Karpas-422 (cell line): Measurements from ENCODE around the gene OXSM. TPM values are rescaled to one million over a fixed set of nuclear protein-coding genes. Genes with fewer than 3 reads are reported as not detected.

ENCODE experiments used
- DNase-seq: peaks from one replicate; pipeline ENCODE4 v3.0.0-alpha.2; 2015
- H2AFZ ChIP-seq: fragments of 200-600 bp; sonication (generic); 2 replicates; pipeline ENCODE4 v1.6.1; 2014; ENCODE audit warnings: antibody characterized with exemption, low read length, mixed read lengths
- H3K27ac ChIP-seq: fragments of 200-600 bp; sonication (generic); 2 replicates; pipeline ENCODE4 v1.5.1; 2014; ENCODE audit warnings: mild to moderate bottlenecking, low read length, moderate library complexity
- H3K27me3 ChIP-seq: fragments of 200-600 bp; sonication (generic); 2 replicates; pipeline ENCODE4 v1.6.1; 2014; ENCODE audit warnings: low read length, mixed read lengths
- H3K36me3 ChIP-seq: fragments of 200-600 bp; sonication (generic); 2 replicates; pipeline ENCODE4 v1.6.1; 2014; ENCODE audit warnings: low read length, mixed read lengths; ENCODE audit not compliant: insufficient read depth
- H3K4me1 ChIP-seq: fragments of 200-600 bp; sonication (generic); 2 replicates; pipeline ENCODE4 v1.6.1; 2014; ENCODE audit warnings: mild to moderate bottlenecking, low read length, mixed read lengths
- H3K4me2 ChIP-seq: fragments of 200-600 bp; sonication (generic); 2 replicates; pipeline ENCODE4 v1.6.1; 2014; ENCODE audit warnings: low read length, low read depth, mild to moderate bottlenecking; ENCODE audit not compliant: poor library complexity, severe bottlenecking
- H3K4me3 ChIP-seq: fragments of 200-600 bp; sonication (generic); 2 replicates; pipeline ENCODE4 v1.5.1; 2014; ENCODE audit warnings: mild to moderate bottlenecking, antibody characterized with exemption, low read length, mixed read lengths
- H3K79me2 ChIP-seq: fragments of 200-600 bp; sonication (generic); 2 replicates; pipeline ENCODE4 v1.6.1; 2014; ENCODE audit warnings: mild to moderate bottlenecking, low read length, mixed read lengths
- H3K9ac ChIP-seq: fragments of 200-600 bp; sonication (generic); 2 replicates; pipeline ENCODE4 v1.6.0; 2014; ENCODE audit warnings: low read length
- H3K9me2 ChIP-seq: fragments of 200-600 bp; sonication (generic), shearing (Covaris generic); replicated peaks from 2 replicates; pipeline ENCODE4 v1.6.0; 2014; ENCODE audit warnings: mild to moderate bottlenecking, low read length, moderate library complexity; ENCODE audit not compliant: insufficient read depth
- H3K9me3 ChIP-seq: fragments of 300-700, 200-600 bp; sonication (generic); 2 replicates; pipeline ENCODE4 v1.6.1; 2014; ENCODE audit warnings: low read length, mixed read lengths
- H4K20me1 ChIP-seq: fragments of 200-600 bp; sonication (generic); 2 replicates; pipeline ENCODE4 v1.6.1; 2014; ENCODE audit warnings: mild to moderate bottlenecking, antibody characterized with exemption, low read length, low read depth; ENCODE audit not compliant: insufficient read depth
- total RNA-seq: library from RNA; depleted of rRNA; stranded (reverse); fragments of >200 nt; shearing (Covaris generic); gene quantifications from 2 replicates; pipeline ENCODE4 v1.2.3, GENCODE V29; 2014; ENCODE audit warnings: low replicate concordance

The OXSM gene
- total RNA-seq, 1 experiment from 2014 or later: 15.7 TPM

DNA sequence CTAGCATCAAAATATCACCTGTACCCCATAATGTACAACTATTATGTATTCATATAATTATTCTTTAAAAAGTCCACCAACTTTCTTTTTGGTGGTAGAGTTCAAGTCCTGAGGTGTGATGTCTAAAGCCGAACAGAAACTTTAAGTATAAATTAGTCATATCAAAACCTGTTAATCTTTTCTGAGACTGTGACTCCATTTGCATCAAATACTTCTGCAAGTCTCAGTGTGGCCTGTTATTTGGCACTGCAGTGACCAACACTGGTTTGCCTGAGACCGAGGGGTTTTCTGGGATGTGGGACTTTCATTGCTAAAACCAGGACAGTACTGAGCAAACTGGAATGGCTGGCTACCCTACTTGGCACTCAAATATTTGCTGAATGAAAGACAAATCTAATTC is 14.0 kb upstream of the OXSM start:
- Histone ChIP-seq H3K27ac (no peak overlapping the region), H3K9me2 (no peaks in the 10 kb centered on the region), H4K20me1 (no peaks in the 10 kb centered on the region), H3K9ac (no peak overlapping the region), H3K36me3 (peaks cover 68% of the 10 kb centered on the region), H3K4me2 (no peak overlapping the region), H3K27me3 (no peaks in the 10 kb centered on the region), H2AFZ (no peak overlapping the region), H3K4me3 (no peak overlapping the region), H3K9me3 (no peaks in the 10 kb centered on the region), H3K79me2 (peaks cover 84% of the 10 kb centered on the region), H3K4me1 (peaks cover 4% of the 10 kb centered on the region)
- DNase-seq: no peak

DNA sequence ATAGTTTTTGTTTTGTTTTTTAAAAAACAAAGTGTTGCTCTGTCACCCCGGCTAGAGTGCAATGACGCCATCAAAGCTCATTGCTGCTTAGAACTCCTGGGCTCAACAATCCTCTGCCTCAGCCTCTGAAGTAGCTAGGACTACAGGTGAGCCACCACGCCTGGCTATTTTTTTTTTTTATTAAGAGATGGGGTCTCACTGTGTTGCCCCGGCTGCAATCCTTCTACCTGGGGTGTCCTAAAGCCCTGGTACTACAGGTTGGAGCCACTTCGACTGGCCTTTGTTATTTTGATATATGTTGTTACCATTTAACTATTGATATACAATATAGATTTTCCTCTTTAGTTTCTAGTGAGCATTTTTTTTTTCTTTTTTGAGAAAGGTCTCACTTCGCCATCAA is 9.3 kb upstream of the OXSM start:
- Histone ChIP-seq H3K4me1 (peaks cover 28% of the 10 kb centered on the region), H3K4me3 (peak overlapping the region; percentile 73; the same call in 1 of the 2 replicates), H3K9me3 (no peaks in the 10 kb centered on the region), H3K27me3 (no peaks in the 10 kb centered on the region), H3K4me2 (peak overlapping the region; percentile 17), H2AFZ (no peak overlapping the region), H3K9ac (no peak overlapping the region), H3K9me2 (no peaks in the 10 kb centered on the region), H3K27ac (peak overlapping the region; percentile 32; the same call in 1 of the 2 replicates), H3K79me2 (peaks cover 65% of the 10 kb centered on the region), H3K36me3 (peaks cover 42% of the 10 kb centered on the region), H4K20me1 (no peaks in the 10 kb centered on the region)
- DNase-seq: no peak

DNA sequence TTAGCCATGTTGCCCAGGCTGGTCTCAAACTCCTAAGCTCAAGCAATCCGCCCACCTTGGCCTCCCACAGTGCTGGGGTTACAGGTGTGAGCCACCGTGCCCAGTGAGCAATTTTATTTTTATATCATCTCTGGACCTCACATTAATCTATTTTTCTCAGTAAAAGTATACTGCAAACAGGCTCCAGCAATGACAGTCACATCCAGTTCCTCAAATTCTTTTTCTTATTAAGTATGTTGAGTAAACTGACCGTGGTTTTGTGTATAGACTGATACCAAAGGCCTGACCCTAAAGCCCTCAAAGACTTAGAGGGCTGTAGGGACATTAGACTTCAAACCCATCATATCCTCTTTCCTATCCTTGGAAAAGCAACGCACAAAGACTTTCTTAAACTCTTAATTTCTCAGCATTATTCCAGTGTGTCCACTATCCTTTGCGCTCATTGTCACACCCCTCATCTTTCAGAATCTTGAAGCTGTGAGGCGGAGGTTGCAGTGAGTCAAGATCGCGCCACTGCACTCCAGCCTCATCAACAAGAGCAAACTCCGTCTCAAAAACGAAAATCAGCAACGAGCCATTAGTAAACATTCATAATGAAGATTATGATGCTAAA is 8.6 kb upstream of the OXSM start:
- peaks cover 35% of the 10 kb centered on the region for H3K36me3 ChIP-seq
- no peaks in the 10 kb centered on the region for H3K27me3 ChIP-seq
- H3K9me3 ChIP-seq: no peaks in the 10 kb centered on the region
- H3K4me1 ChIP-seq: peaks cover 28% of the 10 kb centered on the region
- no peak for DNase-seq
- peak overlapping the region; percentile 77 for H3K4me2 ChIP-seq
- H3K9ac ChIP-seq: peak overlapping the region; percentile 90
- no peak overlapping the region for H2AFZ ChIP-seq
- H3K9me2 ChIP-seq: no peaks in the 10 kb centered on the region
- H3K4me3 ChIP-seq: peak overlapping the region; percentile 73
- peak overlapping the region; percentile 32; the same call in 1 of the 2 replicates for H3K27ac ChIP-seq
- peaks cover 61% of the 10 kb centered on the region for H3K79me2 ChIP-seq
- no peaks in the 10 kb centered on the region for H4K20me1 ChIP-seq

DNA sequence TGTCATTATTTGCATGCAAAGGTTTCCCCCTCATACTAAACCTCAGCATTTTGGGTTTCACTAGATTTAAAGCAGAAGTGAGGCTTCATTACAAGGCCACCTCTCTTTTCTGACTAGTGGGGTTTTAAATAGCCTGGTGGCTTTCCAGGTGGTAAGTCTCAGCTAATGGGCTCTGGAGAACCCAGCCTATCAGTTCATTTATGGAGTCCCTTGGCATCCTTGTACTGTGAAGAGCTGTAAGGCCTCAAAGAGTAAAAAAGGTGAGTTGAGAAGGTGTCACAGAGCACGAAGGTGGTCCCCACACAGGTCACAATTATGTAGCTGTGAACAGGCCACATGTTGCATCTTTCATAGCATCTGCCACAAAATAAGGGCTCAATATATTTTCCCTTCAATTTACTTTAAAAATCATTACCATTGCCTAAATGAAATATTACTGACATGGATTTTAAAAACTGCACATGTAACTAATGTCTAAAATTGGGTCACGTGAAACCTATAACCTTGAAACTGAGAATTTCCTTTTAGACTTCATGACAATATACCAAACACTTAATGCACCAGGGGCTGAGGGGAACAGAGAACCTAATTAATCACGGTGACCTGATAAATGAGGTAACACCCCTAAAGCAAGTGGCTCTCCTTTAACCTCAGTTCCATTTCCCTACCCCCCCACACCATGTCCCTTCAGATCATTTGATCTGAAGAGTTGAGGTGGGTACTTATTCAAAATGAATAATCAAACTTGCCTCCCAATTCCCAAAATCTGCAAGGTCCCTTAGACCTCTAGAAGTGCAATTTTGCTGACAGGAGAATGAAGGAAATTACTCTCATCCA is 7.9 kb upstream of the OXSM start:
- H2AFZ ChIP-seq: no peak overlapping the region
- peaks cover 28% of the 10 kb centered on the region for H3K4me1 ChIP-seq
- H3K36me3 ChIP-seq: peaks cover 28% of the 10 kb centered on the region
- H3K9me2 ChIP-seq: no peaks in the 10 kb centered on the region
- peak overlapping the region; percentile 77 for H3K4me2 ChIP-seq
- peak overlapping the region; percentile 85 for H3K27ac ChIP-seq
- H3K9ac ChIP-seq: peak overlapping the region; percentile 90
- DNase-seq: peak; percentile 66
- peaks cover 54% of the 10 kb centered on the region for H3K79me2 ChIP-seq
- H3K27me3 ChIP-seq: no peaks in the 10 kb centered on the region
- no peaks in the 10 kb centered on the region for H4K20me1 ChIP-seq
- peak overlapping the region; percentile 73 for H3K4me3 ChIP-seq
- no peaks in the 10 kb centered on the region for H3K9me3 ChIP-seq

DNA sequence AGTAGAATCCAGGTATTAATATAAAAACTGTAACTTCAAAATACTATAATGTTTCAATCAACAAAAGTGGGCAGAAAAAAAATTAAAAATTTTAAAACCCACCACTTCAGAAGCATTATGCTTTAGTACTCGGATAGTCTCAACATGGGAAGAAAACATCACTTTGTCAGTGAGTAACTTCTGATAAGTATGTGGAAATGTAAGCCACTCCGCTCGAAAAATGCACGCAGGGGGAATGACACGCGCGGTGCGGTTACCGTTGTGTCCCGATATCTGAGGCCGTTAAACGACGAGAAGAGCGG is 7.3 kb upstream of the OXSM start:
- no peak for DNase-seq
- H3K4me2 ChIP-seq: peak overlapping the region; percentile 77
- peak overlapping the region; percentile 73 for H3K4me3 ChIP-seq
- H3K27me3 ChIP-seq: no peaks in the 10 kb centered on the region
- peak overlapping the region; percentile 90 for H3K9ac ChIP-seq
- no peaks in the 10 kb centered on the region for H4K20me1 ChIP-seq
- peaks cover 28% of the 10 kb centered on the region for H3K4me1 ChIP-seq
- H3K79me2 ChIP-seq: peaks cover 51% of the 10 kb centered on the region
- H2AFZ ChIP-seq: no peak overlapping the region; the same call in 1 of the 2 replicates
- H3K9me3 ChIP-seq: no peaks in the 10 kb centered on the region
- H3K27ac ChIP-seq: peak overlapping the region; percentile 85
- peaks cover 23% of the 10 kb centered on the region for H3K36me3 ChIP-seq
- H3K9me2 ChIP-seq: no peaks in the 10 kb centered on the region

DNA sequence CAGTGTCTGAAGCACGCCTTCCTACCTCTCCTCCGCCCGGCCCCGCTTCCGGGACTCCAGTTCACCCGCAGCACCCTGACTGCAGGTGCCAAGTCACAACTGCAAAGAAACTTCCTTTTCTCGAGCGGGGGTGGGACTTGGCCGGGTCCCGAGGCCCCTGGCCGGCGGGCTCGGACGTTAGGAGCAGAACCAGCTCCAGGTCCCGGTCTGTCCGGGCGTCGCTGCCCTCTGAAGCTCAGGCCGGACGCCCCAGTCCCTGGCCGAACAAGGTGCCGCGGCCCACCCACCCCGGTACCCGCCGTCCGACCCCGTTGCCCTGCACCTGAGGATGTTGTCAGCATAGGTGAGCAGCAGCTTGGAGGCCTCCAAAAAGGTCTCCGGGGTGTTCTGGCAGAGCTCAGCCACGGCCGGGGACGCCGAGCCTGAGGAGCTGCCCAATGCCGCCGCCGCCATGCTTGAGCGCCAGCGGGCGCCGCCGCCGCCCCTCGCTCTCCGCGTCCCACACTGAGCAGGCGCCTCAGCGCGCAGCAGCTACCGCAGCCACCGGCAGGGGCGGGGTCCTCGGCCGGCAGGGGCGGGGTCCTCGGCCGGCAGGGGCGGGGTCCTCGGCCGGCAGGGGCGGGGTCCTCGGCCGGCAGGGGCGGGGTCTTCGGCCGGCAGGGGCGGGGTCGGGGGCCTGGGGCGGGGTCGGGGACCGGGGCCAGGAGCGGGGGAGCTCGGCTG is 6.8 kb upstream of the OXSM start, which contains the start of gene NGLY1:
Gene NGLY1 (minus strand): TSS at position 506 of the 723 bp plus-strand sequence. CDS start 53 bp downstream, at position 453.
- peaks cover 18% of the 10 kb centered on the region for H3K36me3 ChIP-seq
- H3K4me1 ChIP-seq: peaks cover 33% of the 10 kb centered on the region
- H3K4me3 ChIP-seq: peak within 1 kb of the TSS; percentile 73
- DNase-seq: peak; percentile 94
- H3K27ac ChIP-seq: peak within 1 kb of the TSS; percentile 85
- peak within 1 kb of the TSS; percentile 81 for H3K4me2 ChIP-seq
- peak within 1 kb of the TSS; percentile 77 for H2AFZ ChIP-seq
- H4K20me1 ChIP-seq: no peaks in the 10 kb centered on the region
- no peaks in the 10 kb centered on the region for H3K27me3 ChIP-seq
- H3K9ac ChIP-seq: peak within 1 kb of the TSS; percentile 90
- no peaks in the 10 kb centered on the region for H3K9me2 ChIP-seq
- peaks cover 46% of the 10 kb centered on the region for H3K79me2 ChIP-seq
- H3K9me3 ChIP-seq: no peaks in the 10 kb centered on the region

DNA sequence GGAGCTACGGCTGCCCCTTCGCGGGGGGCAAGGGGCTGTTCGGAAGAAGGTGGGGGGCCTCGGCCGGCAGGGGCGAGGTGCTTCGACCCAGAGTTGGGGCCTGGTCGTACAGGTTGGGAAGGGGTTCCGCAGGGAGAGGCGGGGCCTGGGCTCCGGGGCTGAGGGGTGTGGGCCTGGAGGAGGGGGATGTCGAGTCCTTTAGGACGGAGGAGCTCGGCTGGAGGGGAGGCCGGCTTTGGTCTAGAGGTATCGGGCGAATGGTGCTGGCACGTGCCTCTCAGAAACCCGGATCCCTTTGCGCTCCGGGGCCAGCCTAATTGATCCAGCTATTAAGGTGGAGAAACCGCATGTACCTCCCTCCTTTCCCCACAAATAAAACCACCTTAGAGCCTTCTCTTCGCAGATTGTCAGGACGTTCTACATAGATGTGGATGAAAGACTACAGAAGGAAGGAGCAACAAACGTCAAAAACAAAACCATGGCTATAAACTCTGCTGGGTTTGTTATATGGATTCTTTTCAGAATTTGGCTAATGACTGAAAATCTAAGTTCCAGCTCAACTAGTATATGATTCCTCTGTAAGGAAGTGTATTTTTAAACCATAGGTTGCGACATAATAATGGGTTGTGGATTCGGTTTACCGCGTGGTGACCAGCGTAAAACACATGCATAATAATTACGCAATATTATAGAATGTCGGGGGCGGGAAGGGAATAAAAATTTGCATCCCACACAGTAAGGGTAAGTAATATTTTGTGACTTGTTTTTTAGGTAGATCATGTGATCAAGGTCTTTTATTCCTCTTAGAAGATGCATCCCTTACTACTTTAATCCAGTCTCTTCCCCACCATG is 6.0 kb upstream of the OXSM start:
- Histone ChIP-seq H3K9ac (peak overlapping the region; percentile 75), H3K27me3 (no peaks in the 10 kb centered on the region), H3K4me1 (peaks cover 41% of the 10 kb centered on the region), H2AFZ (peak overlapping the region; percentile 44), H3K4me3 (peak overlapping the region; percentile 64), H3K9me3 (no peaks in the 10 kb centered on the region), H3K4me2 (peak overlapping the region; percentile 81), H3K27ac (no peak overlapping the region), H3K79me2 (peaks cover 43% of the 10 kb centered on the region), H4K20me1 (no peaks in the 10 kb centered on the region), H3K36me3 (peaks cover 12% of the 10 kb centered on the region; the same call in 1 of the 2 replicates), H3K9me2 (no peaks in the 10 kb centered on the region)
- DNase-seq: peak; percentile 72
